SK-N-MC (cell line): ENCODE data around the gene SH2D3C.

Experiments
- EZH2 ChIP-seq: fragments of 200-600 bp; sonication (generic); IDR thresholded peaks from one replicate; pipeline ENCODE4 v1.6.1; 2017; ENCODE audit warnings: antibody characterized with exemption
- POLR2AphosphoS5 ChIP-seq: IDR thresholded peaks from 2 replicates; pipeline ENCODE4 v1.6.1; 2012; ENCODE audit warnings: mild to moderate bottlenecking, low read depth, low read length, borderline replicate concordance

- TF ChIP-seq POLR2AphosphoS5 = no peak
- TF ChIP-seq EZH2 = no peak
Observed at GRCh38 chr9:127780126-127780885, 1.8 kb upstream of the SH2D3C start.
